ENCODE data around the gene ZNF236.

DNA sequence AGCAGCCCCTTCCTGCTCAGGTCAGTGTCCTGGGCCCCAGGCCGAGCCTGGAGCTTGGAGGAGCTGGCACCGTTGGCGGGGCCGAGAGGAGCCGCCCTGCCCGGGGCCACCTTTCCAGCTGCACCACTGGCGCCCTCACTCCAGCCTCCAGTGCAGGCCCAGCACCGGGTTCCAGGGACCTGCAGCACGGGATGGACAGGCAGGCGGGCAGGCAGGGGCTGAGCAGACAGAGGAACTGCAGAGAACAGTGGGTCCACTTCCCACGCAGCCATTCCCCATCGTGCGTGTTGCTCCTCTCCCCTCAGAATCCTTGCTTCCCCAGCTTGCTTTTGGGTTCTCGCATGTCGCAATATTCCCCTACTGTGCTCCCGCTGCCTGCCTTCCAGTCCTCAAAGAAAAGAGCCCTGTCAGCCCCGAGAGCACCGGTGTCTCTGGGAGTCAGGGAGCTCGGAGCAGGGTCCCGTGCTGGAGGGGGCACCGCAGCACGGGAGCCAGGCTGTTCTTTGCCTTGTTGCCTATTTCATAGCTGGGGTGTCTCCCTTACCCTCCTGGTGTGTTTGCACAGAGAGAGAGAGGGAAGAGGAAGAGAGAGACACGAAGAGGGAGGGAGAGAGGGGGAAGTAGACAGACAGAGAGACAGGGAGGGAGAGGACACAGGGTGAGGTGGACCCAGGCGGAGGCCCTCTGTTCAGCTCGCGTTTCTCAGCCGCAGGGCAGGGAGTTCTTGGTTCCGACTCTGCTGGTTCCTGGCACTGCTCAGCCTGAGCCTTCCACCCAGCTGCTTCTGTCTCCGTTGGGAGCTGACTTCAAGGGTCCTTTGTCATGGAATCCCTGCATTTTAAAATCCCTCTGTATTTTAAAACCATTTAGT lies 184.2 kb downstream of the ZNF236 start:
- TF ChIP-seq, protein P1, sequence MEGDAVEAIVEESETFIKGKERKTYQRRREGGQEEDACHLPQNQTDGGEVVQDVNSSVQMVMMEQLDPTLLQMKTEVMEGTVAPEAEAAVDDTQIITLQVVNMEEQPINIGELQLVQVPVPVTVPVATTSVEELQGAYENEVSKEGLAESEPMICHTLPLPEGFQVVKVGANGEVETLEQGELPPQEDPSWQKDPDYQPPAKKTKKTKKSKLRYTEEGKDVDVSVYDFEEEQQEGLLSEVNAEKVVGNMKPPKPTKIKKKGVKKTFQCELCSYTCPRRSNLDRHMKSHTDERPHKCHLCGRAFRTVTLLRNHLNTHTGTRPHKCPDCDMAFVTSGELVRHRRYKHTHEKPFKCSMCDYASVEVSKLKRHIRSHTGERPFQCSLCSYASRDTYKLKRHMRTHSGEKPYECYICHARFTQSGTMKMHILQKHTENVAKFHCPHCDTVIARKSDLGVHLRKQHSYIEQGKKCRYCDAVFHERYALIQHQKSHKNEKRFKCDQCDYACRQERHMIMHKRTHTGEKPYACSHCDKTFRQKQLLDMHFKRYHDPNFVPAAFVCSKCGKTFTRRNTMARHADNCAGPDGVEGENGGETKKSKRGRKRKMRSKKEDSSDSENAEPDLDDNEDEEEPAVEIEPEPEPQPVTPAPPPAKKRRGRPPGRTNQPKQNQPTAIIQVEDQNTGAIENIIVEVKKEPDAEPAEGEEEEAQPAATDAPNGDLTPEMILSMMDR (IDR thresholded peaks at IDR 0.05) = no peak
- TF ChIP-seq EZH2 (IDR thresholded peaks at IDR 0.05; ENCODE audit: borderline replicate concordance, insufficient read depth, low read depth, low read length, poor library complexity, severe bottlenecking) = no peak
